ENCODE measurements around the gene AZU1.

The AZU1 gene, protein sequence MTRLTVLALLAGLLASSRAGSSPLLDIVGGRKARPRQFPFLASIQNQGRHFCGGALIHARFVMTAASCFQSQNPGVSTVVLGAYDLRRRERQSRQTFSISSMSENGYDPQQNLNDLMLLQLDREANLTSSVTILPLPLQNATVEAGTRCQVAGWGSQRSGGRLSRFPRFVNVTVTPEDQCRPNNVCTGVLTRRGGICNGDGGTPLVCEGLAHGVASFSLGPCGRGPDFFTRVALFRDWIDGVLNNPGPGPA

GRCh38 chr19:827710-828321 lies at the start of gene AZU1:
Gene AZU1, plus strand, starts transcription at chr19:827837. Its CDS starts 10 bp downstream, at chr19:827847.
- DNase-seq: no peak

DNA sequence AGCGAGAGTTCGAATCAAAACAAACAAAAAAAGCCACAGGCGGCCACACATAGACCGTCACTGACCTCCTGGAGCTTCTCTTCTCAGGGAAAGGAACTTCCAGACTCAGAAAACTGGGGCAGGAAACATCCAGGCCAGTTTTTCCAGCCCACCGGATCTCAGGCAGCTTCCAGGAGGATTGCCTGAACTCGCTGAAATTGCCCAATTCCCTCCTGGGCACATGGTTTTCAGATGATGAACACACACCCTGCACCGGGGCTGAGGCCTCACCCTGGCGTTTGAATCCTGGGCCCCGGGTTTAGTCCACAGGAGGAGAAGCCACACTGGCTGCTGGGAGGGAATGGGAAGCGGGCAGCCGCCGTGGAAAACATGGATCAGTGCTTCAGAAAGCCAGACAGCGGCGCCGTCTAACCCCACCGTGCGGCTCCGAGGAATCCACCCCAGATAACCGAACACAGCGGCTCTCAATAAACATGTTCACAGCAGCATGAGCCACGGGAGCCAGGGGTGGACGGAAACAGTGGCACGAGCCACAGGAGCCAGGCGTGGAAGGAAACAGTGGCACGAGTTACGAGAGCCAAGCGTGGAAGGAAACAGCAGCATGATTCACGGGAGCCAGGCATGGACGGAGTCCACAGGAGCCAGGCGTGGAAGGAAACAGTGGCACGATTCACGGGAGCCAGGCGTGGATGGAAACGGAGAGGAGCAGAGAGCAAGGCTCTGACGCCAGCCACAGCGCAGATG lies 48.6 kb upstream of the AZU1 start:
- DNase-seq: no peak

DNA sequence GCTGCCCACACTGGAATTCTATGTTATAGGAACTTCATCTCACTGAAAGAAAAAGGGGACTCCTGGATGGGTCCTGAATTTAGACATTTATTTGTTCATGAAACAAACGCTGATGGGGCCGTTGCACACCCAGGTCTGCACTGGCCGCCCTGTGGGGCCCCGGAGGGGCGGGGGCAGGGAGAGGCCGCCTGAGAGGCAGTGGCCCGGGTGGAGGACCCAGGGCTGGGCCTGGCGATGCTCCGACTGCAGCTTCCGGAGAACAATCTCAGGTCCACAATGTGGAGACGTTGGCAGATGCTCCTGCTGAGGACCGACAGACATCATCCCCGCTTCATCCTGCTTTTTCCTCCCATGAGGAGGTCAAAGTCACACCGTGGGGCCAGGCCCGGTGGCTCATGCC lies 46.7 kb upstream of the AZU1 start:
- DNase-seq: no peak

DNA sequence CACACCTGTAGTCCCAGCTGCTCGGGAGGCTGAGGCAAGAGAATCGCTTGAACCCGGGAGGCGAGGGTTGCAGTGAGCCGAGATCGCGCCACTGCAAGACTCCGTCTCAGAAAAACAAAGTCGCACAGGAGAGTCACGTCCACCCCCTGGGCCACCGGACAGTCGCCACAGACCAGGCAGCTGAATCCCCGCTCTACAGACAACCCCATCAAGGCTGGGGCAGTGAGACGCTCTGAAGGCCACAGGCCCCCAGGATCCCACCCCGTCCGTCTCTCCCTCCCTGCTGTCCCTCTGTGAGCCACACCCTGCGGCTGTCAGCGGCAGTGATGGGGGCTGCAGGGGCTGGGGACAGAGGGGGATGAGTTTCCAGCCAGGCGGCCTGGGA lies 45.8 kb upstream of the AZU1 start:
- no peak for DNase-seq

DNA sequence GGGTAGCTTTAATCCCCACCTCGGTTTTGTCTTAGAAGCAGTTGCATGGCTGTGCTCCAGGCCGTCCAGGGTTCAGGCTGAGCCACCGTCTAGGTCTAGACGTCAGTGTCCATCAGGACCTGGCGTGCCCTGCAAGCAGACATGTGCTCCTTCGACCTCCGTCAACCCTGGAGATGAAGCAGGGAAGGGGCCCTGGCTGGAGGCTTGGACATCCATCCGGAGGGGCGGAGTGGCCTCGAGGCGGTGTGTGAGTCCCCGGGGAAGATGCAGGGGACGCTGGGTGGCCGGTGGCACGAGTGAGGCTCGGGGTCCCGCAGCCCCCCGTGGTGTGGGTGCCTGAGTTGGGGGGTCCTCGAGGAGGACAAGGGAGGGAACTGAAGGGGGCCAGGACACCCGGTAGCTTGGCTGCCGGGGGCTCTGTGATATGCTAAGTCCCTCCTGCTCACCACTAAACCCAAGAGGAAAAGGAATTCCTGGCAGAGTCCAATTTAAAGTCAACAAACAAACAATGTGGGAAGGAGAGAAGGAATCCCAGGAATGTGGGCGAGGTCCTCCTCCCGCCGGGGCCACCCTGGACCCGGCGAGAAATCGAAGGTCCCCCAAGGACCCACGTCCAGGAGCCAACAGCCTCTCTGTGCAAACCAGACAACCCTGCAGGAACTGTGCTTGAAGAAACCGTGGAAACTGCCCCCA lies 45.3 kb upstream of the AZU1 start:
- DNase-seq: no peak

- no peak for DNase-seq
These were observed 44.6 kb upstream of the AZU1 start for GRCh38 chr19:782878-783668.

GRCh38 chr19:784541-784940 lies 43.1 kb upstream of the AZU1 start:
- no peak for DNase-seq

GRCh38 chr19:787536-787935 lies 40.1 kb upstream of the AZU1 start:
- DNase-seq: no peak

DNA sequence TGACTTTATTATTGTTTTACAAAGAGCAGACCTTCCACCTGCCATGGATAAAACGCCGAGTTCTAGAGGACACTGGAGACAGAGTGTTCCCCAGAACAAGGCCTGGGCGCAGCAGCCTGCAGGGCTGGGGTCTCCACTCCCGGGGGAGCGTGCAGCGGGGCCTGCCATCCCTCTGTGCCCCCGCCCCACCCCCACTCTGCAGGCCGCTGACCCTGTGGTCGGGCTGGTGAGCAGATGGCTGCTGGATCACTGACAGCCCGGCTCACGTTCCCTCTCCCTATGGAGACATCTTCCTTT lies 39.0 kb upstream of the AZU1 start:
- no peak for DNase-seq

DNA sequence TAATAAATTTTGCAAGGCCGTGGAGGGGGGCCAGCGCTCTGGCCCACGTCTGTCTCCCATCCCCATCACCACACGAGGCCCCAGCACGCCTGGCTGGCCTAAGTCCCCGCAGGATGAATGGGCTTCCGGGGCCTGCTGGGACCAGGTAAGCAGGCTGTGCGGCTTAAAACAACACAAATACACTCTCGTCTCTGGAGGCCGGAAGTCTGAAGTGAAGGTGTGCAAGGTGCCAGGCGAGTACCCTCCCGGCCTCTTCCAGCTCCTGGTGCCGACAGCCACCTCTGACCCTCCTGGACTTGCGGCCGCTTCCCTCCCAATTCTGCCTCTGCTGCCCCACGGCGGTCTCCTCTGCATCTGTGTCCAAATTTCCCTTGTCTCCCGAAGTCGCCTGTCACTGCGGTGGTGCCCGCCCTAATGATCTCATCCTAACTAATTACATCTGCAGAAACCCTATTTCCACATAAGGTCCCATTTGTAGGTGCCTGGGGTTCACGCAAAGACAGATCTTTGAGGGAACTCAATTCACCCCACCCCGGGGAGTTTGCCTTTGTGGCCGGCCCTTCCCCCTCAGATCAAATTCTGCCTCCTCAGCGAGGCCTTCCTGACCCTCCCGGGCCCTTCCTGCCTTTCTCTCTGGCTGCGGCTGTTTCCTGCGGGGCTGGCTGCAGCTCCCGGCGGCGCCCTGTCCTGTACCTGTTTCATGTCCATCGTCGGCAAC lies 38.5 kb upstream of the AZU1 start:
- DNase-seq: peak; percentile 32

- DNase-seq: no peak
These were observed 38.0 kb upstream of the AZU1 start for GRCh38 chr19:789701-790060.

DNA sequence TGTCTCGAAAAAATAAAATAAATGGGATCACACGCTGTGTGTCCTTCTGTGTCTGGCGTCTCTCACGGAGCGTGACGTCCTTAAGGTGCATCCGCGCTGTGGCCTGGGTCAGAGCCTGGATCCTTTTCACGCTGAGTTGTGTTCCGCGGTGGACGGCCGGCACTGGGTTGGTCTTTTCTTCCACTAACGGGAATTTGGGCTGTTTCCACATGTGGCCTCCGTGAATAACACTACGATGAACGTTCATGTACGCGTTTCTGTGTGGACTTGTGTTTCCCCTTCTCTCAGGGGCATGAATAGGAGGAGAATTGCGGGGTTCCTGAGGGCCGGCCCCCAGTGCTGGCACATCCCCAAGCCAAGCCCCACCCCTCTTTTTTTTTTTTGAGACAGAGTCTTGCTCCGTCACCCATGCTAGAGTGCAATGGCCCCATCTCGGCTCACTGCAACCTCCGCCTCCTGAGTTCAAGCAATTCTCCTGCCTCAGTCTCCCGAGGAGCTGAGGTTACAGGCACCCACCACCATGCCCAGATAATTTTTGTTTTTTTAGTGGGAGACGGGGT lies 36.5 kb upstream of the AZU1 start:
- DNase-seq: no peak

- DNase-seq: no peak
These were observed 35.9 kb upstream of the AZU1 start for GRCh38 chr19:791567-792305.

DNA sequence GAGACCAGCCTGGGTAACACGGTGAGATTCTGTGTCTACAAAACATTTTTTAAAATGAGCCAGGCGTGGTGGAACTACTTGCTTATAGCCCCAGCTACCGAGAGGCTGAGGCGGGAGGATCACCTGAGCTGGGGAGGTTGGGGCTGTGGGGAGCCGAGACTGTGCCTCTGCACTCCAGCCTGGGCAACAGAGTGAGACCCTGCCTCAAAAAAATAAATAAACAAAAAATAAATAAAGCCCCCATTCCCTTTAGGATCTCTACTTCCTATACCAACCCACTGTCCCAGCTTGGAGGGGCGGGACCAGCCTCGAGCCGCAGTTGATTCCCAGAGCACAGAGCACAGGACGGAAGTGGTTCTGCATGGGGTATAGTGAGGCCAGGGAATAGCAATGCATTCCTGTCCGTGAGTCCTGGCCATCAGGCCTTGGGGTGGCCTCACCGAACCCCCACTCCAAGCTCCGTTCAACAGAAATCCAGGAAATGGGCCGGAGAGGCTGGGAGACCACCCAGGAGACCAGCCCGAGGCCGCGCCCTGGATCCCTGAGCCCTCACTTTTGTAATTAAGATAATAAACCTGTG lies 35.2 kb upstream of the AZU1 start:
- DNase-seq: no peak

DNA sequence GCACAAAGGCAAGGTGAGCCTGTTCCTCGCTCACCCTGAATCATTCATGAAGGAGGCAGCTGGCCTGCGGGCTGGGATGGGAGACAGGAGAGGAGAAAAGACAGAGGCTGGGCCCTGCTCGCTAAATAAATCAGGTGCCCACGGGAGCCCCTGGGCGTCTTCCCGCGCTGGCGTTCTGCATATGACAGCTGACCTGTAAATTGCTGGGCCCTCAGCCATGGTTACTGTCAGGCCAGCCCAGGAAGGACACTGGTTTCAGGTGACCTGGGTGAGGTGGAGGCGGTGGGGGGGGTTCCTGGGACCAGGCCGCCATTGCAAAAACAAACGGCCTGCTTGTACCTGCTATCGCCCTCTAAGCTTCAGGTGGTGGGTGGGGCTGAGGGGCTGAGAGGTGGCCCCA lies 33.8 kb upstream of the AZU1 start:
- DNase-seq: no peak

- DNase-seq: no peak
These were observed 32.5 kb upstream of the AZU1 start for GRCh38 chr19:795073-795611.

GRCh38 chr19:795691-796581 lies 31.7 kb upstream of the AZU1 start:
- DNase-seq: no peak

DNA sequence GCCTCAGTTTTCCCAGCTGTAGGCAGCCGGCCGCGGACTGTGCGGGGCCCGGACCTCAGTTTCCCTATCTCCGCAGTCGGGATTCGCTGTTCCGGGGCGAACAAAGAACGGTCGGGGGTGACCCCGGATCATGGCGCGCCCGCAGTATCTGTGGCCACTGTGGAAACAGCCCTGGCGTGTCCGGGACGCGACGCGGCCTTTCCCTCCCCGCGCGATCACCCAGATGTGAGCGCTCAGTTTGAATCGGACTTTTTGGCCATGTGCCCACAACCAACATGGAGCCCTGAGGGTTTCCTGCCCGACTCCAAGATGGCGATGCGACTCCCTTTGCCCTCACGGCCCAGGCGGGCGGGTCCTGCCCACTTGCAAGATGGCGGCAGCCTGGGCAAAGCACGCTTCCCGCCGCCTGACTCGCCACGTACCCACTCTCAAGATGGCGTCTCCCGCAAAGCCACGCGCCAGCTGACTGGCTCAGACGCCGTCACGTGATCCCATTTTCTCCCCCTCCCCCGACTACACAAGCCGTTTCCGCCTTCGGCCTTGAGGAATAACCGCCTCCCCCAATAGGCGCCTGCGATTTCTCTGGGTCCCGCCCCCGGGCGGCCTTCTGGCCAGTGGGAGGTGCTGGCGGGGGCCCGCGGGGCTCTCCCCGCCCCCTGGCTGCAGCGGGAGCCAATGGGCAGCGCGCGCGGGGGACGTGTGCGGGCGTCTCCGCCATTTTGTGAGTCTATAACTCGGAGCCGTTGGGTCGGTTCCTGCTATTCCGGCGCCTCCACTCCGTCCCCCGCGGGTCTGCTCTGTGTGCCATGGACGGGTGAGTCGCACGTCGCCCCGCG lies 30.7 kb upstream of the AZU1 start, which contains the start of gene PTBP1:
Gene PTBP1 (plus strand): TSS at position 761 of the 836 bp plus-strand sequence. CDS start 46 bp downstream, at position 807.
- DNase-seq: peak; percentile 100
